A549 (cell line): ENCODE results near the gene GIMAP5. TPM values are rescaled to one million over a fixed set of nuclear protein-coding genes. Genes with fewer than 3 reads are reported as not detected.

Source experiments
- ATAC-seq, 2 experiments: fragments of 200-7000 bp in 1 of 2; fragments of >200 bp in 1 of 2; cut with Nextera tagmentation in 1 of 2; cut with Tn5 transposase in 1 of 2; 3 replicates each; pipeline versions ENCODE4 v1.8.0 to v1.9.1; 2018 to 2020; ENCODE audit warnings: mild to moderate bottlenecking in 1 of 2, moderate library complexity in 1 of 2
- CTCF ChIA-PET: fragments of 300-600 bp; sonication (Branson Sonifier 250); formaldehyde crosslinking; extraction: SDS; loops from one replicate; lab custom pipeline; 2021; ENCODE audit warnings: antibody characterized with exemption, inconsistent platforms; lab: Yijun Ruan, JAX
- POLR2A ChIA-PET: fragments of 350-600 bp; formaldehyde crosslinking; extraction: SDS; loops from one replicate; lab custom pipeline; 2021; ENCODE audit warnings: antibody characterized with exemption, inconsistent platforms; lab: Yijun Ruan, JAX
- DNase-seq, 2 experiments: peaks; one replicate each; pipeline versions ENCODE4 v3.0.0 to v3.0.0-alpha.2; 2011 to 2016; ENCODE audit warnings: low read depth in 1 of 2, low spot score in 1 of 2
- FAIRE-seq: peaks from 2 replicates; lab custom pipeline; 2011; peaks lifted over from hg19 to GRCh38; lab: Jason Lieb, UNC
- H3K27ac ChIP-seq, 2 experiments: fragments of >200 bp; sonication (Bioruptor Twin); formaldehyde crosslinking; 3 replicates each; pipeline ENCODE4 v1.5.1; 2016 to 2017
- H3K4me1 ChIP-seq: fragments of >200 bp; sonication (Bioruptor Twin); formaldehyde crosslinking; 3 replicates; pipeline ENCODE4 v1.6.1; 2016
- H3K4me2 ChIP-seq: fragments of >200 bp; sonication (Bioruptor Twin); formaldehyde crosslinking; 3 replicates; pipeline ENCODE4 v1.6.1; 2016
- H3K4me3 ChIP-seq: fragments of >200 bp; sonication (Bioruptor Twin); formaldehyde crosslinking; 3 replicates; pipeline ENCODE4 v1.5.1; 2016
- H3K9me3 ChIP-seq: fragments of >200 bp; sonication (Bioruptor Twin); formaldehyde crosslinking; 3 replicates; pipeline ENCODE4 v1.6.1; 2016
- ATOH8 ChIP-seq: fragments of 250-450 bp; sonication (Bioruptor Pico); IDR thresholded peaks from 2 replicates; pipeline ENCODE4 v1.5.0; 2020; ENCODE audit warnings: low read depth, mild to moderate bottlenecking, moderate library complexity
- CHD2 ChIP-seq: fragments of 150-350 bp; IDR thresholded peaks from 2 replicates; pipeline ENCODE4 v1.6.1; 2014; ENCODE audit warnings: low read length; ENCODE audit not compliant: partially characterized antibody
- E2F6 ChIP-seq: IDR thresholded peaks from 2 replicates; pipeline ENCODE4 v1.6.1; 2012; ENCODE audit warnings: low read depth, borderline replicate concordance
- ESRRA ChIP-seq: fragments of 150-350 bp; IDR thresholded peaks from 2 replicates; pipeline ENCODE4 v1.6.1; 2014; ENCODE audit warnings: mild to moderate bottlenecking, low read length, borderline replicate concordance
- GATA3 ChIP-seq: IDR thresholded peaks from 2 replicates; pipeline ENCODE4 v1.6.1; 2012; ENCODE audit warnings: borderline replicate concordance
- HES2 ChIP-seq: fragments of >200 bp; sonication (Bioruptor Twin); formaldehyde crosslinking; IDR thresholded peaks from 2 replicates; pipeline ENCODE4 v1.6.1; 2016
- HOXB5 ChIP-seq: fragments of 250-450 bp; sonication (Bioruptor Pico); IDR thresholded peaks from 2 replicates; pipeline ENCODE4 v1.5.0; 2020; ENCODE audit warnings: mild to moderate bottlenecking, moderate library complexity
- MAFK ChIP-seq: fragments of 450-650 bp; IDR thresholded peaks from 2 replicates; pipeline ENCODE4 v1.6.1; 2014; ENCODE audit not compliant: partially characterized antibody
- NPAS2 ChIP-seq: fragments of 250-450 bp; sonication (Bioruptor Pico); IDR thresholded peaks from 2 replicates; pipeline ENCODE4 v1.8.0; 2022; ENCODE audit warnings: mild to moderate bottlenecking, moderate library complexity, borderline replicate concordance
- PHF8 ChIP-seq: fragments of 200-600 bp; sonication (generic); IDR thresholded peaks from 2 replicates; pipeline ENCODE4 v1.6.1; 2016; ENCODE audit warnings: low read depth, mild to moderate bottlenecking, antibody characterized with exemption, moderate library complexity, borderline replicate concordance
- POLR2AphosphoS2 ChIP-seq: conservative IDR thresholded peaks from 2 replicates; pipeline ENCODE4 v1.6.1; 2012; ENCODE audit warnings: low read length, improper control_type of control experiment, inconsistent platforms
- RARB ChIP-seq: fragments of 250-450 bp; sonication (Bioruptor Pico); IDR thresholded peaks from 2 replicates; pipeline ENCODE4 v1.8.0; 2021; ENCODE audit warnings: mild to moderate bottlenecking, moderate library complexity
- RNF2 ChIP-seq: fragments of 200-600 bp; sonication (generic); IDR thresholded peaks from 2 replicates; pipeline ENCODE4 v1.6.1; 2016; ENCODE audit warnings: low read depth, mild to moderate bottlenecking, antibody characterized with exemption, moderate library complexity, borderline replicate concordance
- ZNF302 ChIP-seq: fragments of 250-450 bp; sonication (Bioruptor Pico); IDR thresholded peaks from 2 replicates; pipeline ENCODE4 v1.9.0; 2021; ENCODE audit warnings: inconsistent platforms, mild to moderate bottlenecking, moderate library complexity
- WGBS: methylation state at CpG from one replicate; pipeline ENCODE4 v1.1.6; 2017; ENCODE audit errors: missing lambda C conversion rate; 5-methylcytosine and 5-hydroxymethylcytosine counted together
- polyA plus RNA-seq, 4 experiments: library from polyadenylated mRNA; depleted of rRNA in 3 of 4; stranded (reverse); fragments of >200 nt; fragmentation: RNase III in 1 of 4; extraction: RNeasy Plus Mini Kit Qiagen cat#74134 plus additional on column Dnase treatment in 1 of 4; gene quantifications; 2 replicates in 3 of 4; 3 replicates in 1 of 4; pipeline ENCODE4 v1.2.3, GENCODE V29; 2011 to 2017
- TF ChIP-seq, protein P1 (sequence below): fragments of 200-600 bp; sonication (generic); IDR thresholded peaks from 2 replicates; pipeline ENCODE4 v1.6.1; 2016; ENCODE audit warnings: antibody characterized with exemption, mild to moderate bottlenecking, moderate library complexity
- TF ChIP-seq, protein P2 (sequence below): fragments of 150-350 bp; IDR thresholded peaks from 2 replicates; pipeline ENCODE4 v1.6.1; 2014; ENCODE audit warnings: low read depth, mild to moderate bottlenecking, low read length
- TF ChIP-seq, protein P3 (sequence below): fragments of 450-650 bp; IDR thresholded peaks from 2 replicates; pipeline ENCODE4 v1.6.1; 2014; ENCODE audit warnings: antibody characterized with exemption
- TF ChIP-seq, protein P4 (sequence below): fragments of >200 bp; sonication (Bioruptor Twin); formaldehyde crosslinking; IDR thresholded peaks from 3 replicates; pipeline ENCODE4 v1.5.1; 2016

The GIMAP5 gene
- polyA plus RNA-seq, 2 of the 4 experiments (the other 2 are of a cell fraction) = not detected

- FAIRE-seq = no peak
- WGBS = 2% methylated on average over 4 of the region's 4 CpGs
Observed at GRCh38 chr7:150716939-150717338, 20.3 kb upstream of the GIMAP5 start.

GRCh38 chr7:150717814-150718420 is 19.3 kb upstream of the GIMAP5 start:
- Histone ChIP-seq H3K4me1 (no peaks in the 10 kb centered on the region), H3K4me3 (no peak overlapping the region), H3K4me2 (no peak overlapping the region), H3K27ac (no peak overlapping the region), H3K9me3 (no peaks in the 10 kb centered on the region)
- FAIRE-seq (no peak), ATAC-seq (no peak), DNase-seq (no peak)
- ChIA-PET CTCF (no interaction called here), POLR2A (no interaction called here)
- WGBS = 2% methylated on average over 4 of the region's 4 CpGs
- TF ChIP-seq, protein P1, sequence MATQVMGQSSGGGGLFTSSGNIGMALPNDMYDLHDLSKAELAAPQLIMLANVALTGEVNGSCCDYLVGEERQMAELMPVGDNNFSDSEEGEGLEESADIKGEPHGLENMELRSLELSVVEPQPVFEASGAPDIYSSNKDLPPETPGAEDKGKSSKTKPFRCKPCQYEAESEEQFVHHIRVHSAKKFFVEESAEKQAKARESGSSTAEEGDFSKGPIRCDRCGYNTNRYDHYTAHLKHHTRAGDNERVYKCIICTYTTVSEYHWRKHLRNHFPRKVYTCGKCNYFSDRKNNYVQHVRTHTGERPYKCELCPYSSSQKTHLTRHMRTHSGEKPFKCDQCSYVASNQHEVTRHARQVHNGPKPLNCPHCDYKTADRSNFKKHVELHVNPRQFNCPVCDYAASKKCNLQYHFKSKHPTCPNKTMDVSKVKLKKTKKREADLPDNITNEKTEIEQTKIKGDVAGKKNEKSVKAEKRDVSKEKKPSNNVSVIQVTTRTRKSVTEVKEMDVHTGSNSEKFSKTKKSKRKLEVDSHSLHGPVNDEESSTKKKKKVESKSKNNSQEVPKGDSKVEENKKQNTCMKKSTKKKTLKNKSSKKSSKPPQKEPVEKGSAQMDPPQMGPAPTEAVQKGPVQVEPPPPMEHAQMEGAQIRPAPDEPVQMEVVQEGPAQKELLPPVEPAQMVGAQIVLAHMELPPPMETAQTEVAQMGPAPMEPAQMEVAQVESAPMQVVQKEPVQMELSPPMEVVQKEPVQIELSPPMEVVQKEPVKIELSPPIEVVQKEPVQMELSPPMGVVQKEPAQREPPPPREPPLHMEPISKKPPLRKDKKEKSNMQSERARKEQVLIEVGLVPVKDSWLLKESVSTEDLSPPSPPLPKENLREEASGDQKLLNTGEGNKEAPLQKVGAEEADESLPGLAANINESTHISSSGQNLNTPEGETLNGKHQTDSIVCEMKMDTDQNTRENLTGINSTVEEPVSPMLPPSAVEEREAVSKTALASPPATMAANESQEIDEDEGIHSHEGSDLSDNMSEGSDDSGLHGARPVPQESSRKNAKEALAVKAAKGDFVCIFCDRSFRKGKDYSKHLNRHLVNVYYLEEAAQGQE = no peak
- TF ChIP-seq ZNF302 (CRISPR knock-in tag) (no peak), RARB (no peak), GATA3 (no peak), NPAS2 (no peak), CHD2 (no peak)
- TF ChIP-seq, protein P2, sequence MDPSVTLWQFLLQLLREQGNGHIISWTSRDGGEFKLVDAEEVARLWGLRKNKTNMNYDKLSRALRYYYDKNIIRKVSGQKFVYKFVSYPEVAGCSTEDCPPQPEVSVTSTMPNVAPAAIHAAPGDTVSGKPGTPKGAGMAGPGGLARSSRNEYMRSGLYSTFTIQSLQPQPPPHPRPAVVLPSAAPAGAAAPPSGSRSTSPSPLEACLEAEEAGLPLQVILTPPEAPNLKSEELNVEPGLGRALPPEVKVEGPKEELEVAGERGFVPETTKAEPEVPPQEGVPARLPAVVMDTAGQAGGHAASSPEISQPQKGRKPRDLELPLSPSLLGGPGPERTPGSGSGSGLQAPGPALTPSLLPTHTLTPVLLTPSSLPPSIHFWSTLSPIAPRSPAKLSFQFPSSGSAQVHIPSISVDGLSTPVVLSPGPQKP = no peak

More at GRCh38 chr7:150716939-150717338, 20.3 kb upstream of the GIMAP5 start:
- POLR2A ChIA-PET = no interaction called here
- Histone ChIP-seq H3K4me3 (no peak overlapping the region), H3K27ac (no peak overlapping the region), H3K4me2 (no peak overlapping the region), H3K4me1 (no peaks in the 10 kb centered on the region), H3K9me3 (no peaks in the 10 kb centered on the region)
- CTCF ChIA-PET = no interaction called here
- TF ChIP-seq, protein P2 = no peak
- no peak for TF ChIP-seq RNF2
- TF ChIP-seq MAFK = no peak
- no peak for TF ChIP-seq HOXB5 (CRISPR knock-in tag)
- no peak for TF ChIP-seq POLR2AphosphoS2
- TF ChIP-seq HES2 = no peak
- TF ChIP-seq, protein P3, sequence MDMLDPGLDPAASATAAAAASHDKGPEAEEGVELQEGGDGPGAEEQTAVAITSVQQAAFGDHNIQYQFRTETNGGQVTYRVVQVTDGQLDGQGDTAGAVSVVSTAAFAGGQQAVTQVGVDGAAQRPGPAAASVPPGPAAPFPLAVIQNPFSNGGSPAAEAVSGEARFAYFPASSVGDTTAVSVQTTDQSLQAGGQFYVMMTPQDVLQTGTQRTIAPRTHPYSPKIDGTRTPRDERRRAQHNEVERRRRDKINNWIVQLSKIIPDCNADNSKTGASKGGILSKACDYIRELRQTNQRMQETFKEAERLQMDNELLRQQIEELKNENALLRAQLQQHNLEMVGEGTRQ = no peak
- no peak for TF ChIP-seq PHF8
- TF ChIP-seq, protein P4, sequence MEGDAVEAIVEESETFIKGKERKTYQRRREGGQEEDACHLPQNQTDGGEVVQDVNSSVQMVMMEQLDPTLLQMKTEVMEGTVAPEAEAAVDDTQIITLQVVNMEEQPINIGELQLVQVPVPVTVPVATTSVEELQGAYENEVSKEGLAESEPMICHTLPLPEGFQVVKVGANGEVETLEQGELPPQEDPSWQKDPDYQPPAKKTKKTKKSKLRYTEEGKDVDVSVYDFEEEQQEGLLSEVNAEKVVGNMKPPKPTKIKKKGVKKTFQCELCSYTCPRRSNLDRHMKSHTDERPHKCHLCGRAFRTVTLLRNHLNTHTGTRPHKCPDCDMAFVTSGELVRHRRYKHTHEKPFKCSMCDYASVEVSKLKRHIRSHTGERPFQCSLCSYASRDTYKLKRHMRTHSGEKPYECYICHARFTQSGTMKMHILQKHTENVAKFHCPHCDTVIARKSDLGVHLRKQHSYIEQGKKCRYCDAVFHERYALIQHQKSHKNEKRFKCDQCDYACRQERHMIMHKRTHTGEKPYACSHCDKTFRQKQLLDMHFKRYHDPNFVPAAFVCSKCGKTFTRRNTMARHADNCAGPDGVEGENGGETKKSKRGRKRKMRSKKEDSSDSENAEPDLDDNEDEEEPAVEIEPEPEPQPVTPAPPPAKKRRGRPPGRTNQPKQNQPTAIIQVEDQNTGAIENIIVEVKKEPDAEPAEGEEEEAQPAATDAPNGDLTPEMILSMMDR = no peak
- no peak for TF ChIP-seq ESRRA
- no peak for TF ChIP-seq E2F6
- no peak for TF ChIP-seq ATOH8 (CRISPR knock-in tag)
- no peak for ATAC-seq
- no peak for DNase-seq
